ENCODE results near the gene HELZ. TPM values are rescaled to one million over a fixed set of nuclear protein-coding genes. Genes with fewer than 3 reads are reported as not detected.

HELZ gene, protein sequence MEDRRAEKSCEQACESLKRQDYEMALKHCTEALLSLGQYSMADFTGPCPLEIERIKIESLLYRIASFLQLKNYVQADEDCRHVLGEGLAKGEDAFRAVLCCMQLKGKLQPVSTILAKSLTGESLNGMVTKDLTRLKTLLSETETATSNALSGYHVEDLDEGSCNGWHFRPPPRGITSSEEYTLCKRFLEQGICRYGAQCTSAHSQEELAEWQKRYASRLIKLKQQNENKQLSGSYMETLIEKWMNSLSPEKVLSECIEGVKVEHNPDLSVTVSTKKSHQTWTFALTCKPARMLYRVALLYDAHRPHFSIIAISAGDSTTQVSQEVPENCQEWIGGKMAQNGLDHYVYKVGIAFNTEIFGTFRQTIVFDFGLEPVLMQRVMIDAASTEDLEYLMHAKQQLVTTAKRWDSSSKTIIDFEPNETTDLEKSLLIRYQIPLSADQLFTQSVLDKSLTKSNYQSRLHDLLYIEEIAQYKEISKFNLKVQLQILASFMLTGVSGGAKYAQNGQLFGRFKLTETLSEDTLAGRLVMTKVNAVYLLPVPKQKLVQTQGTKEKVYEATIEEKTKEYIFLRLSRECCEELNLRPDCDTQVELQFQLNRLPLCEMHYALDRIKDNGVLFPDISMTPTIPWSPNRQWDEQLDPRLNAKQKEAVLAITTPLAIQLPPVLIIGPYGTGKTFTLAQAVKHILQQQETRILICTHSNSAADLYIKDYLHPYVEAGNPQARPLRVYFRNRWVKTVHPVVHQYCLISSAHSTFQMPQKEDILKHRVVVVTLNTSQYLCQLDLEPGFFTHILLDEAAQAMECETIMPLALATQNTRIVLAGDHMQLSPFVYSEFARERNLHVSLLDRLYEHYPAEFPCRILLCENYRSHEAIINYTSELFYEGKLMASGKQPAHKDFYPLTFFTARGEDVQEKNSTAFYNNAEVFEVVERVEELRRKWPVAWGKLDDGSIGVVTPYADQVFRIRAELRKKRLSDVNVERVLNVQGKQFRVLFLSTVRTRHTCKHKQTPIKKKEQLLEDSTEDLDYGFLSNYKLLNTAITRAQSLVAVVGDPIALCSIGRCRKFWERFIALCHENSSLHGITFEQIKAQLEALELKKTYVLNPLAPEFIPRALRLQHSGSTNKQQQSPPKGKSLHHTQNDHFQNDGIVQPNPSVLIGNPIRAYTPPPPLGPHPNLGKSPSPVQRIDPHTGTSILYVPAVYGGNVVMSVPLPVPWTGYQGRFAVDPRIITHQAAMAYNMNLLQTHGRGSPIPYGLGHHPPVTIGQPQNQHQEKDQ (N-terminal part only)
- 39.5 and 60.8 TPM in 2 replicates for total RNA-seq

DNA sequence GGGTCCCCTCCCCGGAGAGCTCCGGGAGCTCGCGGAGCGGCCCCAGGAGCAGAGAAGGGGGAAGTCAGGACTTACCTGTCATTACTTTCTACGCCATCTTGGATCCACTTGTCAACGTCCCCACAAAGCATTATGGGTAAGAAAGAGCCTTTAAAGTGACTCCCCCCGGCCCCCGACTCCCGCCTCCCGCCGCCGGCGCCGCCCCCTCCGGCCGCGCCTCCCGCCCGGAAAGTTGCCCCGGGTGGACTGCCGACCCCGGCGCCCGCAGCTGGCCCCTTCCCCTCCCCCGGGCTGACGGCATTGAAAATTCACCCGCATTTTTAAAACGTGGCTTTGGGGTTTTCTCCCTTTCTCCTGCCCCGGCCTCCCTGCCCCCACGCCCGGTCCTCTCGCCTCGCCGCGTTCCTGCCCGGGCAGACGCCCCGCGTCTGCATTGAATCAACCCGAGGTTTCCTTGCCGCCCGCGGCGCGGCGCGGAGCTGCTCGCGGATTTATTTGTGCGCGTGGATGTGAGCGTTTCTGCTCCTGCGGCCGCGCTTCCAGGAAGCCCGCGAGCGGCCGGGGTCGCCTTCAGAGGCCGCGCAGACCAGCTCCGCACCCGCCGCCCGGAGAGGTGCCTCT is at the start of gene HELZ:
Gene HELZ (minus strand): TSS at position 124 of the 621 bp plus-strand sequence. CDS start 26,392 bp downstream, outside the sequence.

DNA sequence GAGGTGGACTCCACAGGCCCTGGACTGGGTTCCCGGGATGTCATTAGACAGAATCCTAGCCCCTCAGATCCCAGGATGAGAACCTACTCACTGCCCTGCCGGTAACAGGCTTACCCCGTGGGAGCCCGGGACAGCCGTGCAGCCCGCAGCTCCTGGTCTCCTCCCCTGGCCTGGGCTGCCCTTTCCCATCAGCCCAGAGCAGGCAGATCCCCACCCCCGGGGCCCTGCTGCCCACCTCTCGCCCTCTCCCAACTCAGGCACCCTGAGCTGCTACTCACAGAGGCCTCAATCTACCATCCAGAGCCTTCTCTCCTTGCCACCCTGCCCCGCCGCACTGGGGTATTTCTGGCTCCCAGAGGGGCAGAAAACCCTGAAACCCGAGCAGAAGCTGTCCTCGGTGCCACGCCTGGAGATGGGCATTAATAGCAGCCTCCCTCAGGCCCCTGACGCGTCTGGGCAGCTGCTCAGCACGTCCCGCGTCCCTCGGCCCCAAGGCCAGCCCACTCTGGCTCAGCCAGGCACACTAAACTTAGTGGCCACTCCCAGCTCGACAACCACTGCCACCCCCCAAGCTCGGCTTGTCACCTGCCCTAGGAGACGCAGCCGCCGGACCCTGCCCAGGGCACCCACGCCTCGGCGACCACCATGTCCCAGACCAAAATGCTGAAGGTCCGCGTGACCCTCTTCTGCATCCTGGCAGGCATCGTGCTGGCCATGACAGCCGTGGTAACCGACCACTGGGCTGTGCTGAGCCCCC is 200.8 kb downstream of the HELZ start, which contains the start of gene CACNG1:
Gene CACNG1 (plus strand): TSS at position 539 of the 757 bp plus-strand sequence. CDS start 107 bp downstream, at position 646.

Other genes starting within 250 kb of the HELZ start
- not detected in 2 replicates for gene CACNG1, start 200.6 kb downstream of the HELZ start, total RNA-seq
- 18.9 and 29.8 TPM in 2 replicates for gene PSMD12, start 121.4 kb upstream of the HELZ start, total RNA-seq
- gene PITPNC1, start 132.1 kb upstream of the HELZ start, total RNA-seq, result 9.6 and 16.6 TPM in 2 replicates